C4-2B (cell line): ENCODE data around the gene S100Z.
"Not testable (repeated sequence)": the region's sequence is repeated elsewhere in the genome, so short reads cannot be mapped to it uniquely, and the experiment has no call there.

Experiments
- H3K27ac ChIP-seq: fragments of 450-650 bp; 2 replicates; pipeline ENCODE4 v1.5.1; 2017
- CTCF ChIP-seq: fragments of 450-650 bp; conservative IDR thresholded peaks from 2 replicates; pipeline ENCODE4 v1.5.1; 2017; ENCODE audit warnings: mild to moderate bottlenecking
- ZFX ChIP-seq: fragments of 450-650 bp; IDR thresholded peaks from 2 replicates; pipeline ENCODE4 v1.6.1; 2017

S100Z gene

GRCh38 chr5:76941000-76941399 is 91.2 kb downstream of the S100Z start:
- TF ChIP-seq CTCF (no peak), ZFX (no peak)
- no peak overlapping the region for H3K27ac ChIP-seq

GRCh38 chr5:76941442-76941841 is 91.6 kb downstream of the S100Z start:
- TF ChIP-seq ZFX (no peak), CTCF (no peak)
- no peak overlapping the region for H3K27ac ChIP-seq

GRCh38 chr5:76942581-76942980 is 92.8 kb downstream of the S100Z start:
- no peak for TF ChIP-seq CTCF
- no peak for TF ChIP-seq ZFX
- H3K27ac ChIP-seq, result no peak overlapping the region

- no peak for TF ChIP-seq CTCF
- TF ChIP-seq ZFX, result no peak
- no peak overlapping the region for H3K27ac ChIP-seq
These were observed 93.2 kb downstream of the S100Z start for GRCh38 chr5:76943006-76943405.

GRCh38 chr5:76944638-76945037 is 94.8 kb downstream of the S100Z start:
- TF ChIP-seq CTCF, result no peak
- TF ChIP-seq ZFX, result no peak
- H3K27ac ChIP-seq, result no peak overlapping the region

GRCh38 chr5:76945238-76945637 is 95.4 kb downstream of the S100Z start:
- H3K27ac ChIP-seq, result not testable (repeated sequence)

- TF ChIP-seq ZFX (no peak), CTCF (no peak)
- H3K27ac ChIP-seq, result no peak overlapping the region
These were observed 96.3 kb downstream of the S100Z start for GRCh38 chr5:76946090-76946489.

- TF ChIP-seq ZFX (no peak), CTCF (no peak)
- H3K27ac ChIP-seq, result no peak overlapping the region
These were observed 97.3 kb downstream of the S100Z start for GRCh38 chr5:76947082-76947503.
